ENCODE measurements around the gene ZNF460. TPM values are rescaled to one million over a fixed set of nuclear protein-coding genes. Genes with fewer than 3 reads are reported as not detected.
A peak's percentile ranks its signal among the peaks of the same experiment; 100 is the strongest.

The ZNF460 gene
- total and polyA plus RNA-seq, 2 donors (not counting 1 experiment from before 2014, with no cell fraction given): 8.4 to 90.5 TPM

GRCh38 chr19:57319869-57320179, 39.5 kb downstream of the ZNF460 start:
- Mint-ChIP-seq H3K27me3 (peaks cover 28% of the 10 kb centered on the region), H3K4me3 (peak overlapping the region; percentile 93), H3K4me1 (peaks cover 32% of the 10 kb centered on the region), H3K9me3 (ENCODE audit: insufficient read depth) (peaks cover 3% of the 10 kb centered on the region), H3K27ac (peak overlapping the region; percentile 96)
- Histone ChIP-seq H3K79me2 (ENCODE audit: control insufficient read depth, insufficient read depth, low read length) (peaks cover 29% of the 10 kb centered on the region), H3K27ac (ENCODE audit: low read length in 2 of 2) (peak overlapping the region; percentile 85 to 89), H3K4me1 (ENCODE audit: control insufficient read depth in 2 of 2, insufficient read depth in 2 of 2, low read length in 2 of 2) (peaks cover 19 to 23% of the 10 kb centered on the region in 2 donors), H2AFZ (ENCODE audit: insufficient read depth, low read depth, low read length, poor library complexity, severe bottlenecking) (peak overlapping the region; percentile 93), H3K9ac (ENCODE audit: low read length) (peak overlapping the region; percentile 99), H3K27me3 (replicated peaks in 1 of 4; ENCODE audit: control extremely low read depth in 1 of 4, control insufficient read depth in 3 of 4, insufficient read depth in 4 of 4, low read length in 3 of 4) (peaks cover 0 to 21% (median 13%) of the 10 kb centered on the region in 4 experiments), H4K20me1 (ENCODE audit: control insufficient read depth, insufficient read depth, low read length, poor library complexity, severe bottlenecking) (no peaks in the 10 kb centered on the region), H3K36me3 (replicated peaks in 1 of 2; ENCODE audit: control extremely low read depth in 1 of 2, control insufficient read depth in 1 of 2, extremely low read depth in 1 of 2, insufficient read depth in 2 of 2, low read length in 1 of 2) (peaks cover 0 to 14% of the 10 kb centered on the region in 2 experiments), H3K4me2 (replicated peaks; ENCODE audit: low read depth, low read length, poor library complexity, severe bottlenecking) (peak overlapping the region; percentile 96), H3K9me3 (ENCODE audit: control extremely low read depth in 1 of 3, control insufficient read depth in 2 of 3, insufficient read depth in 1 of 3, low read length in 2 of 3) (peaks cover 0 to 9% (median 2%) of the 10 kb centered on the region in 3 donors), H3K4me3 (ENCODE audit: control extremely low read depth in 1 of 5, extremely low read depth in 1 of 5, insufficient read depth in 1 of 5, low read depth in 2 of 5, low read length in 4 of 5) (peak overlapping the region; percentile 50 to 95 (median 89))
- ATAC-seq (ENCODE audit: low read depth) (no peak), DNase-seq (no peak)
- intact Hi-C loops (cut with micrococcal nuclease): loop anchor here (1.0 kb wide), 5 partner anchors 31 to 80 kb away; partner anchors contain the start of genes TRAPPC2B, ZNF304, ZNF460 and ZNF547
- CTCF ChIA-PET: no interaction called here
- no peak for TF ChIP-seq EZH2 (IDR thresholded peaks at IDR 0.05; ENCODE audit: borderline replicate concordance, insufficient read depth, low read depth, low read length, poor library complexity, severe bottlenecking)
- TF ChIP-seq, protein P1, sequence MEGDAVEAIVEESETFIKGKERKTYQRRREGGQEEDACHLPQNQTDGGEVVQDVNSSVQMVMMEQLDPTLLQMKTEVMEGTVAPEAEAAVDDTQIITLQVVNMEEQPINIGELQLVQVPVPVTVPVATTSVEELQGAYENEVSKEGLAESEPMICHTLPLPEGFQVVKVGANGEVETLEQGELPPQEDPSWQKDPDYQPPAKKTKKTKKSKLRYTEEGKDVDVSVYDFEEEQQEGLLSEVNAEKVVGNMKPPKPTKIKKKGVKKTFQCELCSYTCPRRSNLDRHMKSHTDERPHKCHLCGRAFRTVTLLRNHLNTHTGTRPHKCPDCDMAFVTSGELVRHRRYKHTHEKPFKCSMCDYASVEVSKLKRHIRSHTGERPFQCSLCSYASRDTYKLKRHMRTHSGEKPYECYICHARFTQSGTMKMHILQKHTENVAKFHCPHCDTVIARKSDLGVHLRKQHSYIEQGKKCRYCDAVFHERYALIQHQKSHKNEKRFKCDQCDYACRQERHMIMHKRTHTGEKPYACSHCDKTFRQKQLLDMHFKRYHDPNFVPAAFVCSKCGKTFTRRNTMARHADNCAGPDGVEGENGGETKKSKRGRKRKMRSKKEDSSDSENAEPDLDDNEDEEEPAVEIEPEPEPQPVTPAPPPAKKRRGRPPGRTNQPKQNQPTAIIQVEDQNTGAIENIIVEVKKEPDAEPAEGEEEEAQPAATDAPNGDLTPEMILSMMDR (IDR thresholded peaks at IDR 0.05): no peak
- WGBS (ENCODE audit: insufficient coverage): no CpG with 5 or more reads among the region's 1 CpG
- POLR2A ChIA-PET: interaction anchor here (0.6 to 0.9 kb wide), 4 partner anchors 24 to 104 kb away, joined by 4 read pairs; partner anchors contain the start of gene ZNF460
